Posterior cingulate gyrus (tissue), 11 donors: Measurements from ENCODE around the gene RILPL1.
A peak's percentile ranks its signal among the peaks of the same experiment; 100 is the strongest.
"Not testable (repeated sequence)": the region's sequence is repeated elsewhere in the genome, so short reads cannot be mapped to it uniquely, and the experiment has no call there.

Source experiments
- DNase-seq, 10 donors: peaks; one replicate each; pipeline versions ENCODE4 v3.0.0 to v3.0.0-alpha.2; 2020 to 2021; ENCODE audit warnings: mixed read lengths in 3 of 10
- intact Hi-C: fragments of 100-400 bp; cut with DNase I; formaldehyde crosslinking; loops from one replicate; pipeline ENCODE4 v1.15.1; 2023

RILPL1 gene

GRCh38 chr12:123499332-123499731 is 34.2 kb downstream of the RILPL1 start:
- DNase-seq, result peak in 1 of 10 donors; percentile 66
- intact Hi-C loops, result no loop called here

GRCh38 chr12:123498126-123498825 is 35.2 kb downstream of the RILPL1 start:
- DNase-seq, result peak in 1 of 10 donors; percentile 53
- intact Hi-C loops, result no loop called here

GRCh38 chr12:123497065-123497464 is 36.5 kb downstream of the RILPL1 start:
- intact Hi-C loops, result no loop called here
- no peak for DNase-seq

- no peak for DNase-seq
- intact Hi-C loops, result no loop called here
Observed at GRCh38 chr12:123494124-123494851, 39.2 kb downstream of the RILPL1 start.

GRCh38 chr12:123492339-123493039 is 41.0 kb downstream of the RILPL1 start:
- intact Hi-C loops, DNase-seq: not testable (repeated sequence)

GRCh38 chr12:123491481-123491880 is 42.0 kb downstream of the RILPL1 start:
- intact Hi-C loops, result no loop called here
- DNase-seq, result peak in 1 of 10 donors; percentile 8

GRCh38 chr12:123491056-123491455 is 42.5 kb downstream of the RILPL1 start:
- DNase-seq, result peak in 1 of 10 donors; percentile 45
- intact Hi-C loops, result no loop called here

- intact Hi-C loops, result no loop called here
- DNase-seq, result no peak
Observed at GRCh38 chr12:123490089-123490488, 43.4 kb downstream of the RILPL1 start.

GRCh38 chr12:123489580-123489979 is 43.9 kb downstream of the RILPL1 start:
- intact Hi-C loops, result no loop called here
- no peak for DNase-seq

GRCh38 chr12:123488539-123489230 is 44.8 kb downstream of the RILPL1 start:
- DNase-seq, result peak in 1 of 10 donors; percentile 80
- intact Hi-C loops, result no loop called here

- intact Hi-C loops, result no loop called here
- DNase-seq, result peak in 1 of 10 donors; percentile 7
Observed at GRCh38 chr12:123487428-123487827, 46.1 kb downstream of the RILPL1 start.

GRCh38 chr12:123485756-123486155 is 47.8 kb downstream of the RILPL1 start:
- peak in 8 of 10 donors; percentile 52 to 94 (median 72) for DNase-seq
- intact Hi-C loops, result no loop called here

- DNase-seq, result peak in 2 of 10 donors; percentile 35 to 61
- intact Hi-C loops, result no loop called here
Observed at GRCh38 chr12:123483602-123484248, 49.8 kb downstream of the RILPL1 start.

- intact Hi-C loops, result no loop called here
- no peak for DNase-seq
Observed at GRCh38 chr12:123482876-123483275, 50.6 kb downstream of the RILPL1 start.

GRCh38 chr12:123481251-123481650 is 52.3 kb downstream of the RILPL1 start:
- DNase-seq, result peak in 2 of 10 donors; percentile 56 to 59
- intact Hi-C loops, result not testable (repeated sequence)

GRCh38 chr12:123479442-123480180 is 53.9 kb downstream of the RILPL1 start:
- intact Hi-C loops, result loop anchor here (2.0 kb wide), 1 partner anchor 55 kb away; no protein-coding TSS in a partner anchor

GRCh38 chr12:123478762-123479161 is 54.8 kb downstream of the RILPL1 start:
- peak; percentile 60 to 96 (median 79) for DNase-seq

More at GRCh38 chr12:123479442-123480180, 53.9 kb downstream of the RILPL1 start:
- peak; percentile 83 to 99 (median 90) for DNase-seq

GRCh38 chr12:123478069-123478468 is 55.5 kb downstream of the RILPL1 start:
- peak in 1 of 10 donors; percentile 85 for DNase-seq
- intact Hi-C loops, result loop anchor here (2.0 kb wide), 1 partner anchor 57 kb away; no protein-coding TSS in a partner anchor

More at GRCh38 chr12:123478762-123479161, 54.8 kb downstream of the RILPL1 start:
- intact Hi-C loops, result loop anchor here (2.0 kb wide), 1 partner anchor 56 kb away; no protein-coding TSS in a partner anchor

GRCh38 chr12:123475246-123475703 is 58.2 kb downstream of the RILPL1 start:
- intact Hi-C loops, result no loop called here
- DNase-seq, result no peak
